Chondrocyte (in vitro differentiated cells): ENCODE results near the gene TICAM2. TPM values are rescaled to one million over a fixed set of nuclear protein-coding genes. Genes with fewer than 3 reads are reported as not detected.

Source experiments
- DNase-seq: peaks from one replicate; pipeline ENCODE4 v3.0.0; 2021; ENCODE audit warnings: mixed read lengths, low spot score
- H3K27ac Mint-ChIP-seq: one replicate; pipeline ENCODE4 v1.8.0; 2021; ENCODE audit warnings: mild to moderate bottlenecking, moderate library complexity, mixed read lengths; ENCODE audit not compliant: unreplicated experiment
- H3K27me3 Mint-ChIP-seq: 2 replicates; pipeline ENCODE4 v1.8.0; 2021; ENCODE audit warnings: low read depth, mixed read lengths
- H3K36me3 Mint-ChIP-seq: 2 replicates; pipeline ENCODE4 v1.8.0; 2021; ENCODE audit warnings: low read depth, mixed read lengths
- H3K4me1 Mint-ChIP-seq: 2 replicates; pipeline ENCODE4 v1.8.0; 2021; ENCODE audit warnings: low read depth, mild to moderate bottlenecking, mixed read lengths
- H3K4me3 Mint-ChIP-seq: one replicate; pipeline ENCODE4 v1.8.0; 2021; ENCODE audit warnings: mild to moderate bottlenecking, moderate library complexity, mixed read lengths; ENCODE audit not compliant: unreplicated experiment
- H3K9me3 Mint-ChIP-seq: 2 replicates; pipeline ENCODE4 v1.8.0; 2021; ENCODE audit warnings: low read depth, mixed read lengths
- total RNA-seq: library from RNA; stranded (reverse); gene quantifications from 3 replicates; pipeline ENCODE4 v1.2.1, GENCODE V29; 2021
- TF ChIP-seq, protein P1 (sequence below): fragments of 200-600 bp; sonication (generic); IDR thresholded peaks from 2 replicates; pipeline ENCODE4 v1.5.0; 2021; ENCODE audit warnings: antibody characterized with exemption, mild to moderate bottlenecking, moderate library complexity

Gene TICAM2
- total RNA-seq, 1 donor from 2014 or later, result 4.7 TPM

DNA sequence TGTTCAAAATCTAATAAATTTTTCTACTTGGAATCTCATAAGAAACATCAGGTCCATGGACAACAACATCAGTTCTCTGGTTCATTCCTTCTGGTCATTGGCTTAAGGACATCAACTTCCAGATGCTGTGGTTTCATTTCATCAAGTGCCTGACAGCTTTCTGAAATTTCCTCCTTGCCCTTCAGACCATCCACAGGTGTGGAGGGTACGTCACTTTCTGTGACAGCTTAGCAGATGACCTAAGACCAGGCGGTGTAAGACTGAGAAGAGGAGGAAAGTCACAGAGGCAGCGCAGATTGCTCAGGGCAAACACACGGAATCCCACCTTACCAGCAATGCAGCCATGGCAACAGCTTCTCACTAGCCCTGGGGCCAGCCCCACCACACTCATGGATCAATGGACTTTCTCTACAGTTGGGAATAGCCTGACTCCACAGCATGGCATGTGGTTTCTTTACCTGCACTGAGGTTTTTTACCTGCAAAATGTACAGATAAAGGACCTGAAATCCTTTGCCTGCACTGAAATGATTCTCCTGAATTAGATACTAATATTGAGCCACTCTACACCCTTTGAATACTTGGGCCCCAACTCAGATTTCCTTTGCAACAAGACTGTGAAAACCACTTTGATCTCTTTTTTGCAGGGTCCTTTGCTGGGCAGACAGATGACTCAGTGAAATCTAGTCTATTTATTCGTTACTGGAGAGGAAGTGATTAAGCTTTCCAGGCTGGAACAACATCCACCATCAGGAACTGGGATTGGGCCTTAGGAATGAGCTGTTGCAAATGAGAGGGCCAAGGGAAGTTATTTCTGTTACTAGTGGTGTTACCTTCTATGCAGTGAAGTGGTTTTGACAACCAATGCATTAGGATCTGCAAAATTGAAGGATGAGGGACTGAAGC is 26.9 kb downstream of the TICAM2 start:
- Mint-ChIP-seq H3K27ac (no peak overlapping the region), H3K4me1 (peaks cover 30% of the 10 kb centered on the region), H3K4me3 (no peak overlapping the region), H3K36me3 (peaks cover 5% of the 10 kb centered on the region), H3K27me3 (no peaks in the 10 kb centered on the region), H3K9me3 (peaks cover 6% of the 10 kb centered on the region)
- TF ChIP-seq, protein P1, sequence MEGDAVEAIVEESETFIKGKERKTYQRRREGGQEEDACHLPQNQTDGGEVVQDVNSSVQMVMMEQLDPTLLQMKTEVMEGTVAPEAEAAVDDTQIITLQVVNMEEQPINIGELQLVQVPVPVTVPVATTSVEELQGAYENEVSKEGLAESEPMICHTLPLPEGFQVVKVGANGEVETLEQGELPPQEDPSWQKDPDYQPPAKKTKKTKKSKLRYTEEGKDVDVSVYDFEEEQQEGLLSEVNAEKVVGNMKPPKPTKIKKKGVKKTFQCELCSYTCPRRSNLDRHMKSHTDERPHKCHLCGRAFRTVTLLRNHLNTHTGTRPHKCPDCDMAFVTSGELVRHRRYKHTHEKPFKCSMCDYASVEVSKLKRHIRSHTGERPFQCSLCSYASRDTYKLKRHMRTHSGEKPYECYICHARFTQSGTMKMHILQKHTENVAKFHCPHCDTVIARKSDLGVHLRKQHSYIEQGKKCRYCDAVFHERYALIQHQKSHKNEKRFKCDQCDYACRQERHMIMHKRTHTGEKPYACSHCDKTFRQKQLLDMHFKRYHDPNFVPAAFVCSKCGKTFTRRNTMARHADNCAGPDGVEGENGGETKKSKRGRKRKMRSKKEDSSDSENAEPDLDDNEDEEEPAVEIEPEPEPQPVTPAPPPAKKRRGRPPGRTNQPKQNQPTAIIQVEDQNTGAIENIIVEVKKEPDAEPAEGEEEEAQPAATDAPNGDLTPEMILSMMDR, result no peak
- no peak for DNase-seq

DNA sequence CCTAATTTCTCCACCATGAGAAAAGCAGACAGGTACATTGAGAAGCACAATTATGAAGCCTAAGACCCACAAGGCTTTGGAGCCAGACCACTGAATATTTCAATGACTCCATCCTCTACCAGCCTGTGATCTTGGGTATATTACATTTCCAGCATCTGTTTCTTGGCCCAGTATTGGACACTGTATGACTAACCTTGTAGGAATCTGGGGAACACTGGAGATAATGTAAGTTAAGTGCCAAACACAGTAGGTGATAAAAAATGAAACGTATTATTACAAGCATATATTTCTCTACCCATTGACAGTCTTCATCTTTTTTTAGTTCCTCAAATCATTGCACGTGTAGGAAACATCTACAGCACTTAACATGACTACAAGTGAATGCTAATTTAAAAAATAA is 29.1 kb downstream of the TICAM2 start:
- TF ChIP-seq, protein P1, result no peak
- DNase-seq, result no peak
- Mint-ChIP-seq H3K4me1 (peaks cover 17% of the 10 kb centered on the region), H3K27ac (no peak overlapping the region), H3K9me3 (peaks cover 6% of the 10 kb centered on the region), H3K27me3 (no peaks in the 10 kb centered on the region), H3K4me3 (no peak overlapping the region), H3K36me3 (peaks cover 5% of the 10 kb centered on the region)

DNA sequence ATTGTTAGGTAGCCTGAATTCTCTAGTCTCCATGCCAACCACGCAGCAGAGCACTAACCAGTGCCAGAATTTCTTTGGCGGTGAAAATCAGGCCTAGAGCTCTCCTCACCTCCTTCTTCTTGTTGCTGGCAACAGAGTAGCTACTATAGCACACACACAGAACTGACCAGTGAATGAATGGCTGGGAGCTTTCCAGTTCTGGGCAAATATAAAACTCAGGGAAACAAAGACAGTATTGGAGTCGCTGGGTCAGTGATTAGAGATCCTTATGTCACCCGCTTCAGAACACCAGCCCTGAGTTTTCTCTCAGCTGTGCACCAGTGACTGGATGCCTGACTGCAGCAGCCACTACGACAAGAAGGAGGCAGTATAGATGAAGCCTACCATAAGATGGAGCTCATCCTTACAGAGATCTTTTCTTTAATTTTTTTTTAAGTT is 30.8 kb downstream of the TICAM2 start:
- TF ChIP-seq, protein P1, result peak; percentile 10
- H3K27me3 Mint-ChIP-seq, result no peaks in the 10 kb centered on the region
- H3K36me3 Mint-ChIP-seq, result no peaks in the 10 kb centered on the region
- DNase-seq, result no peak
- H3K4me3 Mint-ChIP-seq, result no peak overlapping the region
- H3K9me3 Mint-ChIP-seq, result no peaks in the 10 kb centered on the region
- H3K27ac Mint-ChIP-seq, result no peak overlapping the region
- H3K4me1 Mint-ChIP-seq, result peaks cover 15% of the 10 kb centered on the region

DNA sequence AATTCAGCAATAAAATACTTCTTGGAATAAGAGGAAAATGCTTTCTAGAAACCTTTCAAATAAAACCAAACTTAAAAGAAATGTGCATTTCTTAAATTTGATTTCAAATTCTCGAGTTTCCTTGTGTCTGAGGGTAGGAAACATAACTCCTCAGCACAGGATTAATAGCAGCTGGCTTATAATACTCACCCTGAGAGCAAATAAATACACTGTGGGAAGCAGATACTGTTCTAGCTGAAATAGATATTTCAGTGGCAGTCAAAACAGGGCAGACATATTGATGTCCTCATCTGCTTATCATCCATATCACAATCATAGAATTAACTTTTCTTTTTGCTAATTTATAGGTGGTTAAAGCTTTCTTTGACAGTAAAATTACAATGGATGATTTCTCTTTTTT is 33.6 kb downstream of the TICAM2 start:
- Mint-ChIP-seq H3K9me3 (no peaks in the 10 kb centered on the region), H3K4me1 (peaks cover 5% of the 10 kb centered on the region), H3K36me3 (no peaks in the 10 kb centered on the region), H3K27ac (no peak overlapping the region), H3K4me3 (no peak overlapping the region), H3K27me3 (no peaks in the 10 kb centered on the region)
- no peak for DNase-seq
- TF ChIP-seq, protein P1, result no peak

DNA sequence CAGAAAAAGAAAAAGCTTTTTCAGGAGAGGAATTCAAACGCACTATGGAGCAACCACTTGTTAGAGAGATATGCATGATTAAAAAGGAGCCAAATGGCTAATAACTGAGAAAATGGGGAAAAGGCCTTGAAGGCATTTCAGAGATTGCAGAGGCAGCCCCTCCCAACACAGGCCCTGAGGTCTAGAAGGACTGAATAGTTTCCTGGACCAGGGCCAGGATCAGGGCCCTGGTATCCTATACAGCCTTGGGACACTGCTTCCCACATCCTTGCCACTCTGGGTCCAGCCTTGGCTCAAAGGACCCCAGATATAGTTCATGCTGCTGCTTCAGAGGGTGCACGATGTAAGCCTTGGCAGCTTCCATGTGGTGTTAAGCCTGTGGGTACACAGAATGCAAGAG is 37.0 kb downstream of the TICAM2 start:
- no peak overlapping the region for H3K27ac Mint-ChIP-seq
- TF ChIP-seq, protein P1, result no peak
- no peak for DNase-seq
- no peaks in the 10 kb centered on the region for H3K27me3 Mint-ChIP-seq
- H3K9me3 Mint-ChIP-seq, result no peaks in the 10 kb centered on the region
- no peak overlapping the region for H3K4me3 Mint-ChIP-seq
- no peaks in the 10 kb centered on the region for H3K36me3 Mint-ChIP-seq
- H3K4me1 Mint-ChIP-seq, result no peaks in the 10 kb centered on the region
